Panc1 (cell line): ENCODE data around the gene TMX4. TPM values are rescaled to one million over a fixed set of nuclear protein-coding genes. Genes with fewer than 3 reads are reported as not detected.
"Not testable (repeated sequence)": the region's sequence is repeated elsewhere in the genome, so short reads cannot be mapped to it uniquely, and the experiment has no call there.

ENCODE experiments used
- ATAC-seq: fragments of 200-7000 bp; cut with Tn5 transposase; 2 replicates; pipeline ENCODE4 v1.9.1; 2020; ENCODE audit warnings: mild to moderate bottlenecking, moderate library complexity
- BruUV-seq: library from RNA; stranded (reverse); fragments of 400-500 nt; replicated peaks from 2 replicates; lab custom pipeline; 2021; lab: Mats Ljungman, UMichigan
- CTCF ChIA-PET: fragments of 300-600 bp; sonication (Branson Sonifier 250); formaldehyde crosslinking; loops from one replicate; lab custom pipeline; 2022; ENCODE audit warnings: antibody characterized with exemption; lab: Charles Lee
- POLR2A ChIA-PET: fragments of 300-600 bp; sonication (Branson Sonifier 250); formaldehyde crosslinking; loops from one replicate; lab custom pipeline; 2022; ENCODE audit warnings: antibody characterized with exemption; lab: Charles Lee
- DNase-seq: peaks from one replicate; pipeline ENCODE4 v3.0.0-alpha.2; 2010; ENCODE audit warnings: low read depth, low spot score
- H3K27ac ChIP-seq: 2 replicates; pipeline ENCODE4 v1.5.1; 2011; ENCODE audit warnings: mild to moderate bottlenecking, low read length, inconsistent platforms
- H3K27me3 ChIP-seq: fragments of 200-500 bp; sonication (Bioruptor generic); 2 replicates; pipeline ENCODE4 v1.6.0; 2014; ENCODE audit warnings: low read length, inconsistent platforms; ENCODE audit not compliant: control insufficient read depth, insufficient read depth
- H3K36me3 ChIP-seq: fragments of 200-500 bp; sonication (Bioruptor generic); 2 replicates; pipeline ENCODE4 v1.5.1; 2014; ENCODE audit warnings: inconsistent platforms, mild to moderate bottlenecking, low read length, moderate library complexity; ENCODE audit not compliant: control insufficient read depth, insufficient read depth
- H3K4me1 ChIP-seq: 2 replicates; pipeline ENCODE4 v1.5.1; 2011; ENCODE audit warnings: inconsistent platforms, mild to moderate bottlenecking, low read length, moderate library complexity; ENCODE audit not compliant: control insufficient read depth, insufficient read depth
- H3K4me3 ChIP-seq, 2 experiments: 2 replicates each; pipeline ENCODE4 v1.5.1; 2011 to 2012; ENCODE audit warnings: low read depth in 2 of 2, low read length in 2 of 2, mild to moderate bottlenecking in 2 of 2, inconsistent platforms in 1 of 2, moderate library complexity in 1 of 2
- H3K9me3 ChIP-seq: fragments of 200-500 bp; sonication (Bioruptor generic); 2 replicates; pipeline ENCODE4 v1.5.1; 2014; ENCODE audit warnings: low read depth, mild to moderate bottlenecking, inconsistent platforms, low read length, moderate library complexity; ENCODE audit not compliant: control insufficient read depth, insufficient read depth
- POLR2AphosphoS5 ChIP-seq: IDR thresholded peaks from 2 replicates; pipeline ENCODE4 v1.6.1; 2012; ENCODE audit warnings: mild to moderate bottlenecking, low read depth, low read length, moderate library complexity
- SIN3A ChIP-seq: IDR thresholded peaks from 2 replicates; pipeline ENCODE4 v1.6.1; 2012; ENCODE audit warnings: low read depth, mild to moderate bottlenecking, low read length, moderate library complexity, borderline replicate concordance; ENCODE audit not compliant: insufficient read depth
- TCF7L2 ChIP-seq: IDR thresholded peaks from 2 replicates; pipeline ENCODE4 v1.6.1; 2011; ENCODE audit warnings: mild to moderate bottlenecking, low read depth, low read length, inconsistent platforms
- in situ Hi-C: cut with HindIII; loops from 2 replicates; pipeline ENCODE4 v1.10.0; 2016; ENCODE audit warnings: low sequenced_read_pairs, low pct_unique_long_range_greater_than_20kb
- intact Hi-C: fragments of 100-400 bp; cut with micrococcal nuclease; formaldehyde crosslinking; loops from one replicate; pipeline ENCODE4 v1.10.0; 2022; ENCODE audit not compliant: unreplicated experiment
- total RNA-seq: library from RNA; stranded (reverse); gene quantifications from one replicate; pipeline ENCODE4 v1.2.1, GENCODE V29; 2021; ENCODE audit not compliant: unreplicated experiment
- TF ChIP-seq, protein P1 (sequence below): fragments of 450-650 bp; IDR thresholded peaks from 2 replicates; pipeline ENCODE4 v1.5.1; 2017; ENCODE audit warnings: mild to moderate bottlenecking
- TF ChIP-seq, protein P2 (sequence below), 2 experiments: IDR thresholded peaks; 2 replicates each; pipeline ENCODE4 v1.6.1; 2011 to 2012; ENCODE audit warnings: low read depth in 2 of 2, control low read depth in 1 of 2, low read length in 1 of 2, mild to moderate bottlenecking in 1 of 2, moderate library complexity in 1 of 2; ENCODE audit not compliant: insufficient read depth in 1 of 2

TMX4 gene
- total RNA-seq, 1 experiment from 2014 or later = 34.6 TPM

DNA sequence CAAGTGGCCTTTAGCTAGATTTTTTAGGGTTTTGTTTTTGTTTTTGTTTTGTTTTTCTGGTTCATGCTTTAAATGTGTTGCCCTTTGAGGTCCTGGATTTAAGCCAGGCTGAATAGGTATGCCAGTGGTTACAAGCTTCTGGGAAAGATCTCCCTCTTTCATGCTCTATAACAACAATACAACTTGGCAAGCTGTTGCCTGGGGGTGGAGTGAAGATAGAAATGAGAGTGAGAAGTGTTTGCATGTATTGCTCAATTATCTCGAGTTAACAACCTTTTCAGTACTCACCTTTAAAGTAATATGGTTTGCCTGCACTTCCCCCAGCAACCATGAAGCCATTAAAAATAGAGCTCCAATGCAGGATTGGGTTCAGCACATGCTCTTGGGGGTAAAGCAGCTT lies 60.1 kb downstream of the TMX4 start:
- in situ Hi-C loops (no loop called here), intact Hi-C loops (no loop called here)
- Histone ChIP-seq H3K9me3 (no peaks in the 10 kb centered on the region), H3K36me3 (no peaks in the 10 kb centered on the region), H3K4me3 (no peak overlapping the region), H3K27me3 (no peaks in the 10 kb centered on the region), H3K27ac (no peak overlapping the region), H3K4me1 (no peaks in the 10 kb centered on the region)
- no TSS peak for BruUV-seq
- ChIA-PET POLR2A (no interaction called here), CTCF (no interaction called here)
- ATAC-seq (no peak), DNase-seq (no peak)
- TF ChIP-seq POLR2AphosphoS5 = no peak

- POLR2A ChIA-PET = not testable (repeated sequence)
Measured at GRCh38 chr20:7956561-7956960, 63.0 kb downstream of the TMX4 start.

GRCh38 chr20:7950387-7950786 lies 69.2 kb downstream of the TMX4 start:
- H3K27me3 ChIP-seq = no peaks in the 10 kb centered on the region
- CTCF ChIA-PET = interaction anchor here (0.6 kb wide), 1 partner anchor 42 kb away, joined by 3 read pairs; no protein-coding TSS in a partner anchor
- no peak for ATAC-seq
- no peaks in the 10 kb centered on the region for H3K36me3 ChIP-seq
- H3K27ac ChIP-seq = no peak overlapping the region
- H3K4me1 ChIP-seq = no peaks in the 10 kb centered on the region
- no peak for TF ChIP-seq POLR2AphosphoS5
- TF ChIP-seq, protein P1, sequence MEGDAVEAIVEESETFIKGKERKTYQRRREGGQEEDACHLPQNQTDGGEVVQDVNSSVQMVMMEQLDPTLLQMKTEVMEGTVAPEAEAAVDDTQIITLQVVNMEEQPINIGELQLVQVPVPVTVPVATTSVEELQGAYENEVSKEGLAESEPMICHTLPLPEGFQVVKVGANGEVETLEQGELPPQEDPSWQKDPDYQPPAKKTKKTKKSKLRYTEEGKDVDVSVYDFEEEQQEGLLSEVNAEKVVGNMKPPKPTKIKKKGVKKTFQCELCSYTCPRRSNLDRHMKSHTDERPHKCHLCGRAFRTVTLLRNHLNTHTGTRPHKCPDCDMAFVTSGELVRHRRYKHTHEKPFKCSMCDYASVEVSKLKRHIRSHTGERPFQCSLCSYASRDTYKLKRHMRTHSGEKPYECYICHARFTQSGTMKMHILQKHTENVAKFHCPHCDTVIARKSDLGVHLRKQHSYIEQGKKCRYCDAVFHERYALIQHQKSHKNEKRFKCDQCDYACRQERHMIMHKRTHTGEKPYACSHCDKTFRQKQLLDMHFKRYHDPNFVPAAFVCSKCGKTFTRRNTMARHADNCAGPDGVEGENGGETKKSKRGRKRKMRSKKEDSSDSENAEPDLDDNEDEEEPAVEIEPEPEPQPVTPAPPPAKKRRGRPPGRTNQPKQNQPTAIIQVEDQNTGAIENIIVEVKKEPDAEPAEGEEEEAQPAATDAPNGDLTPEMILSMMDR = no peak
- TF ChIP-seq SIN3A = no peak
- TF ChIP-seq TCF7L2 = no peak
- TF ChIP-seq, protein P2, sequence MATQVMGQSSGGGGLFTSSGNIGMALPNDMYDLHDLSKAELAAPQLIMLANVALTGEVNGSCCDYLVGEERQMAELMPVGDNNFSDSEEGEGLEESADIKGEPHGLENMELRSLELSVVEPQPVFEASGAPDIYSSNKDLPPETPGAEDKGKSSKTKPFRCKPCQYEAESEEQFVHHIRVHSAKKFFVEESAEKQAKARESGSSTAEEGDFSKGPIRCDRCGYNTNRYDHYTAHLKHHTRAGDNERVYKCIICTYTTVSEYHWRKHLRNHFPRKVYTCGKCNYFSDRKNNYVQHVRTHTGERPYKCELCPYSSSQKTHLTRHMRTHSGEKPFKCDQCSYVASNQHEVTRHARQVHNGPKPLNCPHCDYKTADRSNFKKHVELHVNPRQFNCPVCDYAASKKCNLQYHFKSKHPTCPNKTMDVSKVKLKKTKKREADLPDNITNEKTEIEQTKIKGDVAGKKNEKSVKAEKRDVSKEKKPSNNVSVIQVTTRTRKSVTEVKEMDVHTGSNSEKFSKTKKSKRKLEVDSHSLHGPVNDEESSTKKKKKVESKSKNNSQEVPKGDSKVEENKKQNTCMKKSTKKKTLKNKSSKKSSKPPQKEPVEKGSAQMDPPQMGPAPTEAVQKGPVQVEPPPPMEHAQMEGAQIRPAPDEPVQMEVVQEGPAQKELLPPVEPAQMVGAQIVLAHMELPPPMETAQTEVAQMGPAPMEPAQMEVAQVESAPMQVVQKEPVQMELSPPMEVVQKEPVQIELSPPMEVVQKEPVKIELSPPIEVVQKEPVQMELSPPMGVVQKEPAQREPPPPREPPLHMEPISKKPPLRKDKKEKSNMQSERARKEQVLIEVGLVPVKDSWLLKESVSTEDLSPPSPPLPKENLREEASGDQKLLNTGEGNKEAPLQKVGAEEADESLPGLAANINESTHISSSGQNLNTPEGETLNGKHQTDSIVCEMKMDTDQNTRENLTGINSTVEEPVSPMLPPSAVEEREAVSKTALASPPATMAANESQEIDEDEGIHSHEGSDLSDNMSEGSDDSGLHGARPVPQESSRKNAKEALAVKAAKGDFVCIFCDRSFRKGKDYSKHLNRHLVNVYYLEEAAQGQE (IDR thresholded peaks at IDR 0.05; ENCODE audit: insufficient read depth in 1 of 2, low read depth in 2 of 2, low read length in 1 of 2) = no peak
- POLR2A ChIA-PET = no interaction called here
- no TSS peak for BruUV-seq
- DNase-seq = no peak
- in situ Hi-C loops (no loop called here), intact Hi-C loops (no loop called here)
- no peaks in the 10 kb centered on the region for H3K9me3 ChIP-seq
- no peak overlapping the region for H3K4me3 ChIP-seq

More at GRCh38 chr20:7956561-7956960, 63.0 kb downstream of the TMX4 start:
- H3K36me3 ChIP-seq, H3K4me3 ChIP-seq, H3K9me3 ChIP-seq, CTCF ChIA-PET, H3K27ac ChIP-seq, H3K4me1 ChIP-seq, intact Hi-C loops, BruUV-seq, in situ Hi-C loops, ATAC-seq, DNase-seq, H3K27me3 ChIP-seq: not testable (repeated sequence)
